Stimulated activated CD4-positive, alpha-beta T cell treated with anti-CD3 and anti-CD28 coated beads, Interleukin-12 subunit alpha, Interleukin-12 subunit beta, amount 100 ng/mL, for 24 hours (primary cell): ENCODE results near the gene EHMT2.
A peak's percentile ranks its signal among the peaks of the same experiment; 100 is the strongest.
"Not testable (repeated sequence)": the region's sequence is repeated elsewhere in the genome, so short reads cannot be mapped to it uniquely, and the experiment has no call there.

Experiments used
- DNase-seq, 2 experiments: peaks; one replicate each; pipeline ENCODE4 v3.0.0-alpha.2; 2020; ENCODE audit warnings: low read depth in 2 of 2

The EHMT2 gene

GRCh38 chr6:31838114-31838553 is 59.4 kb downstream of the EHMT2 start:
- DNase-seq, result not testable (repeated sequence)

DNA sequence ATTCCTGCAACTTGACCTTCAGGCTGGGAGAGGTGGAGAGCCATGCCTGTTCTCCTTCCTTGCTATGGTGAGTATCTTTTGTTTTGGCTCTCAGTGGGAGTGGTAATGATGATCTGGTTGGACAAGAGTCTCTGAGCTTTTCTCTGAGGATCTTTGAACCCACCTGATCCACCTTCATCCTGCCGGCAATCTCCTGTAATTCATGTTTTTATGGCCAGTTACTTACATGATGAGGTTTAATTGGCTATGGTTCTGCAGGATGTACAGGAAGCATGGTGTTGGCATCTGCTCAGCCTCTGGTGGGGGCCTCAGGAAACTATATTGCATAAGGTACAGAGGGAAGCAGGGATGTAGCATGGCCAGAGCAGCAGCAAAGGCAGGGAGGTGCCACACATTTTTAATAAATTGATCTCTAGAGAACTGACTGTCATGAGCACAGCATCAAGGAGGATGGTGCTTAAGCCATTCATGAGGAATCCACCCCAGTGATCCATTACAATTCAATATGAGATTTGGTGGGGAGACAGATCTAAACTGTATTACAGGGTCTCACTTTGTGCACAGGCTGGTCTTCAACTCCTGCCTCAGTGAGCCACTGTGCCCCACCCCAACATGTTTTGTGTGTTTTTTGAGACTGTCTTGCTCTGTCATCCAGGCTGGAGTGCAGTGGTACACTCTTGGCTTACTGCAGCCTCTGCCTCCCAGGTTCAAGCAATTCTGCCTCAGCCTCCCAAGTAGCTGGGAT is 60.0 kb downstream of the EHMT2 start:
- DNase-seq, result no peak

- DNase-seq, result no peak
Observed at GRCh38 chr6:31836474-31837368, 60.8 kb downstream of the EHMT2 start.

- DNase-seq, result no peak
Observed at GRCh38 chr6:31836047-31836473, 61.4 kb downstream of the EHMT2 start.

DNA sequence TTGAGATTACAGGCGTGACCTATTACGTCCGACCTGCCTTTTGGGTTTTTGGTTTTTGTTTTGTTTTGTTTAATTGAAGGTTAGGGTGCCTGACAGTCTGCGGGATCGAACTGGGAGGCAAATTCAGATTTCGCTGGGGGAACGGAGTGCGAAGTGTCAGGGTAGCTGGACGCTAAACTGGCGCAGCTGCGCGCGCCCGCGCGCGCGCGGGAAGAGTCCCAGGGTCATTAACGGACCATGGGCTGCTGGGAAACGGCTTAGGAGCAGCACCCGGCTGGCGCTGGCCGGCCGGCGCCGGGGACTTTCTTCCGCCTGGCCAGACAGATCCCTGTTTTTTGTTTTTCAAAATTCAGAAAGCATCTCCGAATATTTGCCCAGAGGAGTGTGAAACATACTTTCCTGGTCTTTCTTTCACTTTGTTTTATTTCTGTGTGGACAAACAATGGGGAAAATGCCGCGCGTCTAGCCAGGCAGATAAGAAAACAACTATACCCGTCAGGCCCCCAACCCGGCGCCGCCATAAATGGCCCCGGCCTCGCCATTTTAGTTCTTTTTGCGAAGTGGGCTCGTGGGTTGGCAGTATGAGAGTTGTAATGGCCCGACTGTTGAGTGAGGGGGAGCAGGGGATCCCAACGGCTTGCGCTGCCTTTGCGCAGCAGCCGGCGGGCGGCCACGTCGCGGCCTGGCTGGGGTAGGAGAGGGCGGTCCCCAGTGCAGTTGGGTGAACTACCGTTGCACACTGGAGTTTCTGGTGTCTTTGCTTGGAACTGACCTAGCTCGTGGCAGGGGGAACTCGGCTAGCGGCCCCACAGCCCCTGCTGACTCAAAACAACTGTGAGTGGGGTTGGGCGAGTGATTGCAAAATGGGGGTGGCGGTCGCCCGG is 62.9 kb downstream of the EHMT2 start:
- DNase-seq, result peak; percentile 70 to 73

- DNase-seq, result no peak
Observed at GRCh38 chr6:31831350-31832215, 65.9 kb downstream of the EHMT2 start.

DNA sequence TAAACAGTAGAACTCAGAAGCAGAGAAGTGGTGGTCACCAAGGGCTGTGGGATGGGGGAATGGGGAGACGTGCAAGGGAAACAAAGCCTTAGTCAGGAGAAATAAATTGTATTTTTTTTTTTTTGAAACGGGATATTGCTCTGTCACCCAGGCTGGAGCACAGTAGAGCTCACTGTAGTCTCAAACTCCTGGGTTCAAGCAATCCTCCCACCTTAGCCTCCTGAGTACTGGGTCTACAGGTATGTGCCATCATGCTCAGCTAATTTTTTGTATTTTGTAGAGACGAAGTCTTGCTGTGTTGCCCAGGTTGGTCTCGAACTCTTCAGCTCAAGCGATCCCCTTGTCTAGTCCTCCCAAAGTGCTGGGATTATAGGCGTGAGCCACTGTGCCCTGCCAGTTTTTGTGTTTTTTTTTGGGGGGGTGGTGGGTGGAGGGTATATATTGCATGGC is 66.6 kb downstream of the EHMT2 start:
- DNase-seq, result no peak
